ENCODE data around the gene COQ8A. TPM values are rescaled to one million over a fixed set of nuclear protein-coding genes. Genes with fewer than 3 reads are reported as not detected.

Gene COQ8A
- total RNA-seq, 4 donors from 2014 or later: 53.2 to 94.0 (median 80.8) TPM

DNA sequence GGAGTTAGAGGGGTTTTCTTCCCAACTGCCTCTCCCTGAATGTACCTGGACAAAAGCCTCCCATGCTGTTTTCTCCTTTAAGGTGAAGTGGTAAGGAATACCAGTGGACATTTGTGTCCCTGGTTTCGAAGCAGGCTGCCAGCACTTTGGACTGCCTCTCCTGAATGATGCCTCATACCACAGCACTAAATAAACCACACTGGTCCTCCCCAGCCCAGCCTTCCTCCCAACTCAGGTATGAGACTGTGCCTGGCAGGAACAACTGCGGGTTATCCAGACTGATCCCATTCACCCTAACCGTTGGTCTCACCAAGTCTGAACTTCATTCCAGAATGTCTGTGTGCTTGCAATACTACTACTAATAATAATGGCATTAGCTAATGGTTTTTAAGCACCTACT is 9.3 kb downstream of the COQ8A start:
- 100% methylated on average over 2 of the region's 3 CpGs for WGBS, 2 donors (ENCODE audit: low coverage in 1 of 2)
- Histone ChIP-seq H3K4me1 (peaks cover 0 to 77% (median 19%) of the 10 kb centered on the region in 3 donors), H3K27me3 (no peaks in the 10 kb centered on the region), H3K4me3 (no peak overlapping the region), H3K9me3 (peaks cover 0 to 4% (median 0%) of the 10 kb centered on the region in 3 donors), H3K27ac (no peak overlapping the region), H3K36me3 (peaks cover 0 to 11% of the 10 kb centered on the region in 2 donors)
- ATAC-seq: no peak
- TF ChIP-seq CTCF (IDR thresholded peaks at IDR 0.05) (no peak), POLR2AphosphoS5 (IDR thresholded peaks at IDR 0.05) (no peak), EP300 (IDR thresholded peaks at IDR 0.05) (no peak), POLR2A (IDR thresholded peaks at IDR 0.05) (no peak)

DNA sequence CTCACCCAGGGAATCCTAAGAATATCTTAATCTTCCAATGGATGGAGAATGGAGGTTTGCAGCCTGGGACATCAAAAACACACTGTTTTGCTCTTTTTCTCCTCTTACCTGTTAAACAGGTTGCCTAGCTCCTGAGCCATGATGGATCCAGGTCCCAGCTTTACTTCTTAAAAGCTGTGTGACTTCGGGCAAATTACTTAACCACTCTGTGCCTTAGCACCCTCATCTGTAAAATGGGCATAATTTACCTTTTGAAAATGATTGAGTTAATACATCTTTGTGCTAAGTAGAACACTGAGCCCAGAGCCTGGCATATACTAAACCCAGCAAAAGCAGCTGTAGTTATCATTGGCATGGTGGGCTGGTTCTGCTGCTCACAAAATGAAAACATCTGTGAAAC is 10.2 kb downstream of the COQ8A start:
- Histone ChIP-seq H3K27me3 (no peaks in the 10 kb centered on the region), H3K36me3 (peaks cover 0 to 11% of the 10 kb centered on the region in 2 donors), H3K4me1 (peaks cover 0 to 76% (median 12%) of the 10 kb centered on the region in 3 donors), H3K9me3 (peaks cover 0 to 4% (median 0%) of the 10 kb centered on the region in 3 donors), H3K4me3 (no peak overlapping the region), H3K27ac (no peak overlapping the region)
- no peak for TF ChIP-seq CTCF (IDR thresholded peaks at IDR 0.05)
- TF ChIP-seq EP300 (IDR thresholded peaks at IDR 0.05): no peak
- no peak for TF ChIP-seq POLR2AphosphoS5 (IDR thresholded peaks at IDR 0.05)
- TF ChIP-seq POLR2A (IDR thresholded peaks at IDR 0.05): no peak
- WGBS, 2 donors (ENCODE audit: low coverage in 1 of 2): 67 to 100% methylated on average over 1 of the region's 1 CpG
- no peak for ATAC-seq

DNA sequence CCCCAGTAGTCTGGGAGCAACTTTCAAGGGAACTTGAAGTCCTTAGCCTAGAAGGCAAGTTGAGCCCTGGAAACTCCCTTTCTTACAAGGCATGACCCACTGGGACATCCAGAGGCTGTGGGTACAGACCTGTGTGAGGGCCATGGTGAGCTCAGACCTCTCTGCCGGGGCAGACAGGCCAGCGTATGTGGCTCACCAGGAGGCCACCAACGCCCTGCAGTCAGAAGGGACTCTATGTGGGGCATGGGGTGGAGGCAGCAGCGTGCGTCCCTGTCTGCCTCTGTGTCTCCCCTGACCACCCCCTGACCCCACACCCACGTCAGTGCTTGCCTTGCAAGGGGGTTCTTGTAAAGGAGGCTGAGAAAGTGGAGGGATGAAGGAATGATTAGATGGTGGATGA is 10.8 kb downstream of the COQ8A start:
- peaks cover 0 to 4% (median 0%) of the 10 kb centered on the region in 3 donors for H3K9me3 ChIP-seq
- 0% methylated on average over 1 of the region's 6 CpGs; no CpG with 5 or more reads in 1 of the 2 donors for WGBS, 2 donors (ENCODE audit: low coverage in 1 of 2)
- H3K4me3 ChIP-seq: no peak overlapping the region
- no peak for ATAC-seq
- TF ChIP-seq POLR2A (IDR thresholded peaks at IDR 0.05) (no peak), POLR2AphosphoS5 (IDR thresholded peaks at IDR 0.05) (no peak), CTCF (IDR thresholded peaks at IDR 0.05) (no peak), EP300 (IDR thresholded peaks at IDR 0.05) (no peak)
- H3K36me3 ChIP-seq: peaks cover 0 to 11% of the 10 kb centered on the region in 2 donors
- H3K27me3 ChIP-seq: no peaks in the 10 kb centered on the region
- H3K4me1 ChIP-seq: peaks cover 0 to 70% (median 7%) of the 10 kb centered on the region in 3 donors
- no peak overlapping the region for H3K27ac ChIP-seq

- no peak for TF ChIP-seq EP300 (IDR thresholded peaks at IDR 0.05)
- TF ChIP-seq CTCF (IDR thresholded peaks at IDR 0.05): no peak
- no peak for TF ChIP-seq POLR2AphosphoS5 (IDR thresholded peaks at IDR 0.05)
- no peak for TF ChIP-seq POLR2A (IDR thresholded peaks at IDR 0.05)
- Histone ChIP-seq H3K9me3 (peaks cover 0 to 4% (median 0%) of the 10 kb centered on the region in 3 donors), H3K36me3 (peaks cover 0 to 11% of the 10 kb centered on the region in 2 donors), H3K27ac (no peak overlapping the region), H3K27me3 (no peaks in the 10 kb centered on the region), H3K4me1 (peaks cover 0 to 64% (median 4%) of the 10 kb centered on the region in 3 donors), H3K4me3 (no peak overlapping the region)
- ATAC-seq: no peak
- 78 to 85% methylated on average over 4 to 8 of the region's 12 CpGs for WGBS, 2 donors (ENCODE audit: low coverage in 1 of 2)
Observed at GRCh38 chr1:226951286-226952117, 11.4 kb downstream of the COQ8A start.

DNA sequence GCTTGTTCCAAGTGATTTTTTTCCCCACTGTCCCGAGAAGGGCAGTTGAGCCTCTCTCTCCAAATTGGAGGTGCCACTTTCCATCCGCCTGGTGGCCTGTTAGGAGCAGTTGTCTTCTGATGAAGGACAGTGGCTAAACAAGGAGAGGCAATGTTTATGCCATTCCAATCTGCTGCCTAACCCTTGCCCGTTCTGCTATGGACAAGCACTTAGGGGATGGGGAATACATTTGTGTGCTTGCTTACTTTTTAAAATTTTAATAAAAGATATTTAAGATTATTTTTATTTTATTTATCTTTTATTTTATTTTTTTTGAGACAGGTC is 12.0 kb downstream of the COQ8A start:
- no peak for ATAC-seq

More for the DNA sequence above, 12.0 kb downstream of the COQ8A start:
- peaks cover 0 to 11% of the 10 kb centered on the region in 2 donors for H3K36me3 ChIP-seq
- WGBS, 2 donors (ENCODE audit: low coverage in 1 of 2): 86 to 96% methylated on average over 2 to 3 of the region's 3 CpGs
- H3K4me1 ChIP-seq: peaks cover 0 to 58% (median 2%) of the 10 kb centered on the region in 3 donors
- no peaks in the 10 kb centered on the region for H3K27me3 ChIP-seq
- peaks cover 0 to 4% (median 0%) of the 10 kb centered on the region in 3 donors for H3K9me3 ChIP-seq
- H3K4me3 ChIP-seq: no peak overlapping the region
- no peak overlapping the region for H3K27ac ChIP-seq
- no peak for TF ChIP-seq CTCF (IDR thresholded peaks at IDR 0.05)

Data from gastroesophageal sphincter (tissue), 4 donors.